B cell (primary cell): Measurements from ENCODE around the gene CD2. TPM values are rescaled to one million over a fixed set of nuclear protein-coding genes. Genes with fewer than 3 reads are reported as not detected.

ENCODE experiments used
- ATAC-seq: fragments of 200-7000 bp; cut with Tn5 transposase; one replicate; pipeline ENCODE4 v1.10.0; 2021; ENCODE audit warnings: low read depth, mild to moderate bottlenecking, moderate number of reproducible peaks, moderate library complexity
- CTCF ChIA-PET: fragments of 350-600 bp; sonication (Branson Sonifier 250); formaldehyde crosslinking; loops from one replicate; lab custom pipeline; 2021; ENCODE audit warnings: antibody characterized with exemption, inconsistent platforms; lab: Charles Lee
- POLR2A ChIA-PET: fragments of 350-600 bp; sonication (Branson Sonifier 250); formaldehyde crosslinking; loops from one replicate; lab custom pipeline; 2021; ENCODE audit warnings: antibody characterized with exemption; lab: Charles Lee
- DNase-seq: peaks from one replicate; pipeline ENCODE4 v3.0.0; 2013
- H2AFZ ChIP-seq: 2 replicates; pipeline ENCODE4 v1.6.1; 2012; ENCODE audit warnings: mild to moderate bottlenecking, low read depth, low read length; ENCODE audit not compliant: insufficient read depth, poor library complexity, severe bottlenecking
- H3K27ac ChIP-seq, 2 donors: 1 replicate in 1 of 2; 2 replicates in 1 of 2; pipeline ENCODE4 v1.5.1; 2012 to 2013; ENCODE audit warnings: low read length in 2 of 2, mild to moderate bottlenecking in 2 of 2, moderate library complexity in 1 of 2
- H3K27me3 ChIP-seq, 4 experiments: fragments of 200-600 bp in 1 of 4; sonication (generic) in 1 of 4; replicated peaks in 1 of 4; 1 replicate in 2 of 4; 2 replicates in 2 of 4; pipeline versions ENCODE4 v1.6.1 to v1.7.0; 2013 to 2016; ENCODE audit warnings: low read length in 3 of 4, mild to moderate bottlenecking in 2 of 4, mixed read lengths in 1 of 4, moderate library complexity in 1 of 4; ENCODE audit not compliant: insufficient read depth in 4 of 4, control insufficient read depth in 3 of 4; ENCODE audit errors: control extremely low read depth in 1 of 4
- H3K36me3 ChIP-seq, 2 experiments: replicated peaks in 1 of 2; 1 replicate in 1 of 2; 2 replicates in 1 of 2; pipeline versions ENCODE4 v1.6.1 to v1.7.1; 2013; ENCODE audit warnings: low read length in 1 of 2; ENCODE audit not compliant: insufficient read depth in 2 of 2, control insufficient read depth in 1 of 2; ENCODE audit errors: control extremely low read depth in 1 of 2, extremely low read depth in 1 of 2
- H3K4me1 ChIP-seq, 2 donors: fragments of 200-600 bp in 1 of 2; sonication (generic) in 1 of 2; 1 replicate in 1 of 2; 2 replicates in 1 of 2; pipeline versions ENCODE4 v1.5.1 to v1.6.1; 2013 to 2017; ENCODE audit warnings: low read length in 2 of 2; ENCODE audit not compliant: control insufficient read depth in 2 of 2, insufficient read depth in 2 of 2
- H3K4me2 ChIP-seq: replicated peaks from 2 replicates; pipeline ENCODE3; 2012; ENCODE audit warnings: mild to moderate bottlenecking, low read depth, low read length; ENCODE audit not compliant: poor library complexity, severe bottlenecking
- H3K4me3 ChIP-seq, 5 experiments: fragments of 200-600 bp in 1 of 5; sonication (generic) in 1 of 5; 1 replicate in 3 of 5; 2 replicates in 2 of 5; pipeline versions ENCODE4 v1.5.1 to v1.7.0; 2011 to 2016; ENCODE audit warnings: low read length in 4 of 5, mild to moderate bottlenecking in 4 of 5, low read depth in 2 of 5, control low read depth in 1 of 5, moderate library complexity in 1 of 5; ENCODE audit not compliant: insufficient read depth in 1 of 5; ENCODE audit errors: control extremely low read depth in 1 of 5, extremely low read depth in 1 of 5
- H3K79me2 ChIP-seq: fragments of 200-600 bp; sonication (generic); one replicate; pipeline ENCODE4 v1.6.0; 2016; ENCODE audit warnings: low read length; ENCODE audit not compliant: control insufficient read depth, insufficient read depth
- H3K9ac ChIP-seq: fragments of 200-600 bp; sonication (generic); 2 replicates; pipeline ENCODE4 v1.6.1; 2017; ENCODE audit warnings: mild to moderate bottlenecking, low read length, moderate library complexity
- H3K9me3 ChIP-seq, 3 donors: one replicate each; pipeline versions ENCODE4 v1.6.1 to v1.7.1; 2013; ENCODE audit warnings: low read length in 2 of 3; ENCODE audit not compliant: control insufficient read depth in 2 of 3, insufficient read depth in 1 of 3; ENCODE audit errors: control extremely low read depth in 1 of 3
- H4K20me1 ChIP-seq: 2 replicates; pipeline ENCODE4 v1.6.0; 2012; ENCODE audit warnings: mild to moderate bottlenecking, low read length; ENCODE audit not compliant: insufficient read depth, control insufficient read depth, poor library complexity, severe bottlenecking
- H3K27ac Mint-ChIP-seq: one replicate; pipeline ENCODE4 v1.8.0; 2021; ENCODE audit warnings: mixed read lengths
- H3K27me3 Mint-ChIP-seq: one replicate; pipeline ENCODE4 v1.8.0; 2021; ENCODE audit warnings: mixed read lengths
- H3K4me1 Mint-ChIP-seq: one replicate; pipeline ENCODE4 v1.8.0; 2021; ENCODE audit warnings: mixed read lengths
- H3K4me3 Mint-ChIP-seq: one replicate; pipeline ENCODE4 v1.8.0; 2021; ENCODE audit warnings: mixed read lengths
- H3K9me3 Mint-ChIP-seq: one replicate; pipeline ENCODE4 v1.8.0; 2022; ENCODE audit warnings: mixed read lengths; ENCODE audit not compliant: insufficient read depth
- EZH2 ChIP-seq: IDR thresholded peaks from 2 replicates; pipeline ENCODE4 v1.6.1; 2012; ENCODE audit warnings: borderline replicate concordance, low read depth, mild to moderate bottlenecking, moderate library complexity, low read length; ENCODE audit not compliant: insufficient read depth, poor library complexity, severe bottlenecking
- WGBS: methylation state at CpG from one replicate; pipeline ENCODE4 v1.1.5; 2013; ENCODE audit warnings: missing lambda C conversion rate; ENCODE audit not compliant: insufficient coverage; 5-methylcytosine and 5-hydroxymethylcytosine counted together
- intact Hi-C: fragments of 100-400 bp; cut with micrococcal nuclease; formaldehyde crosslinking; loops from one replicate; pipeline ENCODE4 v1.10.0; 2022
- polyA plus RNA-seq: library from polyadenylated mRNA; depleted of rRNA; stranded (reverse); fragments of >200 nt; gene quantifications from 2 replicates; pipeline ENCODE4 v1.2.3, GENCODE V29; 2012
- total RNA-seq, 2 donors: library from RNA; stranded (reverse); fragments of 120-200 nt in 1 of 2; gene quantifications; 1 replicate in 1 of 2; 2 replicates in 1 of 2; pipeline versions ENCODE4 v1.2.3 to v1.2.4, GENCODE V29; 2013 to 2022
- TF ChIP-seq, protein P1 (sequence below): fragments of 200-600 bp; IDR thresholded peaks from one replicate; pipeline ENCODE4 v1.8.0; 2022; ENCODE audit warnings: antibody characterized with exemption, mild to moderate bottlenecking

The CD2 gene
- total and polyA plus RNA-seq, 2 donors (not counting 1 experiment from before 2014, with no cell fraction given) = 0.52 to 0.74 TPM

DNA sequence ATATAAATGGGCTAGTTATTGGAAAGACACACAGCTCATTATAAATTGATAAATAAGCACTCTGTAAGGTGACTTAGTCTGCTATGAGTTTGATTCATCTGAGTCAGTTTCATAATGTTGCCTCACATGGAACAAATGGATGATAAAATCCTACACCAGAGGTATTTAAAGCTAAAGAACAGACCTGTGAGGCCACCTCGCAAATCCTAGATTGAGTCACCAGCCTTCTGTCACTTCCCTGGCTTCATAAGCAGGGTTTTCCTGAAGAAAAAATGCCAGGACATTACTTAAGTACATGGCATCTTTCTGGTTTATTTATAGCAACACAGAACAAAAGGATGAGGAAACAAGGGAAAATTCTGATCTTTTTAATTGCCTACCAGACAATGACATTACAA is 18.4 kb downstream of the CD2 start:
- CTCF ChIA-PET = no interaction called here
- POLR2A ChIA-PET = no interaction called here
- intact Hi-C loops = no loop called here

DNA sequence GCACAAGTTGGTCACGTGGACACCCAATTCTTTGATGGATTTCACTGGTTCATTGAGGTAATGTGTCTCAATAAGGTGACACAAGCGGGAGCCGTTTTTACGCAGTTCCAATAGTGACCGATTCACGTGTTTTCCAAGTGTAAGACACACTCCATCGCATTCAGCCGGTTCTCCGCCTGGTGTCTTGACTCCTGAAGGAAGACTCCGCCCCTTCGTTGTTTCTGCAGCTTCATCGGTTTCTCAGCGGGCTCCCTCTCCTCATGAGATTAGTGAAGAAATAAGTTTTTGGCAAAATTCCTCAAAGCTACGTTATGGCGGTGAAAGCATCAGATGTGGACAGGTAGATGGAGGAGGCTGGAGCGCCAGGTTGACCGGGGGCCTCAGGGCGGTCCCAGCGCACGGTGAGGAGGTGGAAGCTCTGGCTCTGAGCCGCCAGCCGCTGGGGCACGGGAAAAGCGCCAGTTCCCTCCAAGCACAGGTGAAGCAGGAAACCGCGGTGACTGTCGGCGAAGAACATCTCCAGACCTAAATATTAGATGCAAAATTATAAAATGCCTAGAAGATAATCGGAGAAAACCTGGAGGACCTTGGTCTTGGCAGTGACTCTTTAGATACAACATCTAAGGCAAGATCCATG is 21.0 kb downstream of the CD2 start:
- intact Hi-C loops = no loop called here

More for the DNA sequence above, 18.4 kb downstream of the CD2 start:
- H3K9me3 Mint-ChIP-seq = no peaks in the 10 kb centered on the region
- H3K4me1 Mint-ChIP-seq = peaks cover 22% of the 10 kb centered on the region
- no peak overlapping the region for H3K4me3 Mint-ChIP-seq
- Histone ChIP-seq H3K36me3 (no peaks in the 10 kb centered on the region), H3K4me1 (peaks cover 14 to 19% of the 10 kb centered on the region in 2 donors), H3K9ac (no peak overlapping the region), H3K4me3 (no peak overlapping the region), H3K27ac (no peak overlapping the region), H3K9me3 (peaks cover 0 to 7% (median 1%) of the 10 kb centered on the region in 3 donors), H3K27me3 (no peaks in the 10 kb centered on the region), H3K4me2 (no peak overlapping the region), H2AFZ (no peak overlapping the region), H4K20me1 (no peaks in the 10 kb centered on the region), H3K79me2 (no peaks in the 10 kb centered on the region)
- no peak overlapping the region for H3K27ac Mint-ChIP-seq
- DNase-seq (no peak), ATAC-seq (no peak)
- TF ChIP-seq, protein P1, sequence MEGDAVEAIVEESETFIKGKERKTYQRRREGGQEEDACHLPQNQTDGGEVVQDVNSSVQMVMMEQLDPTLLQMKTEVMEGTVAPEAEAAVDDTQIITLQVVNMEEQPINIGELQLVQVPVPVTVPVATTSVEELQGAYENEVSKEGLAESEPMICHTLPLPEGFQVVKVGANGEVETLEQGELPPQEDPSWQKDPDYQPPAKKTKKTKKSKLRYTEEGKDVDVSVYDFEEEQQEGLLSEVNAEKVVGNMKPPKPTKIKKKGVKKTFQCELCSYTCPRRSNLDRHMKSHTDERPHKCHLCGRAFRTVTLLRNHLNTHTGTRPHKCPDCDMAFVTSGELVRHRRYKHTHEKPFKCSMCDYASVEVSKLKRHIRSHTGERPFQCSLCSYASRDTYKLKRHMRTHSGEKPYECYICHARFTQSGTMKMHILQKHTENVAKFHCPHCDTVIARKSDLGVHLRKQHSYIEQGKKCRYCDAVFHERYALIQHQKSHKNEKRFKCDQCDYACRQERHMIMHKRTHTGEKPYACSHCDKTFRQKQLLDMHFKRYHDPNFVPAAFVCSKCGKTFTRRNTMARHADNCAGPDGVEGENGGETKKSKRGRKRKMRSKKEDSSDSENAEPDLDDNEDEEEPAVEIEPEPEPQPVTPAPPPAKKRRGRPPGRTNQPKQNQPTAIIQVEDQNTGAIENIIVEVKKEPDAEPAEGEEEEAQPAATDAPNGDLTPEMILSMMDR = no peak
- TF ChIP-seq EZH2 = no peak
- peaks cover 15% of the 10 kb centered on the region for H3K27me3 Mint-ChIP-seq
- no CpG with 5 or more reads among the region's 1 CpG for WGBS

More for the DNA sequence above, 21.0 kb downstream of the CD2 start:
- Histone ChIP-seq H3K79me2 (no peaks in the 10 kb centered on the region), H2AFZ (no peak overlapping the region), H3K36me3 (no peaks in the 10 kb centered on the region), H3K9me3 (peaks cover 0 to 7% (median 1%) of the 10 kb centered on the region in 3 donors), H4K20me1 (no peaks in the 10 kb centered on the region), H3K4me3 (no peak overlapping the region), H3K9ac (no peak overlapping the region), H3K27ac (no peak overlapping the region), H3K27me3 (no peaks in the 10 kb centered on the region), H3K4me2 (no peak overlapping the region), H3K4me1 (peaks cover 0 to 3% of the 10 kb centered on the region in 2 donors)
- TF ChIP-seq, protein P1 = no peak
- ATAC-seq (no peak), DNase-seq (no peak)
- 84% methylated on average over 16 of the region's 29 CpGs for WGBS
- Mint-ChIP-seq H3K27me3 (peaks cover 15% of the 10 kb centered on the region), H3K9me3 (no peaks in the 10 kb centered on the region), H3K27ac (no peak overlapping the region), H3K4me3 (no peak overlapping the region), H3K4me1 (peaks cover 3% of the 10 kb centered on the region)
- POLR2A ChIA-PET = no interaction called here
- CTCF ChIA-PET = no interaction called here
